GM21737 (cell line): ENCODE measurements around the gene TSPAN5.

Experiments
- ATAC-seq: cut with Tn5 transposase; IDR thresholded peaks from one replicate; pipeline ENCODE4 v1.9.1; 2021; ENCODE audit warnings: mild to moderate bottlenecking, moderate library complexity; ENCODE audit not compliant: unreplicated experiment

Gene TSPAN5

DNA sequence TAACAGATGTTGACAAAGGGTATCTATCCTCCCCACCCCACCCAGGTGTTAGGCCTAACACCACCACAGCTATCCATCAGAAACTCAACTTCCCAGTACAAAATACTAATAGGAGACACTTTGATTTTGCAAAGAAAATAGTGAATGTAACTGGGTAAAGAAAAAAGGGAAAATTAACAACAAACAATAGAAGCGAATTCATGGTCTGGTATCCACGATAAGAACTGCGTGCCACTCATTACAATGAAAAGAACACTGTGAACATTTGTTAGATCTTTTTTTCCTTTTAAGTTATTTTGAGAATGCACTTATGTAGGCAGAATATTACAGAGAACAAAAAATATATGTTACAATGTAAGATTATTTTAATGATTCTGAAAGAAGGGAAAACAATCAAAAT lies 12.0 kb downstream of the TSPAN5 start:
- ATAC-seq = no peak

DNA sequence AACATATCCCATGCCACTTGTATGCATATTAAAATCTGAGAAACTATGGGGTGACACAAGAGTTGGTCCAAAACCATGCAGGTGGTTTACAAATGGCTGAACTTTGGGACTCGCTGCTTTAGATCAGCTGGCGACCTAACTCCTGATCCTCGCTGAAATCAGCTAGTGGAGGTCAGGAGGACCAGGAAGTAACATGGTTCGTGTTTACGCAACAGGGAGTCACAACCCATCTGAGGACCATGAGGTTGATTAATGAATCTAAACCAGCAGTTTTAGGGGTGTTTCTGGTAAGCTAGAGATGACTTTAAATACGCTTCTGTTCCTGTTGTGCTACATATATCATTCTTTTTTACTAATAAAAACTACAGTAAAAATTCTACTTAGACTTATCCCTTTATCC lies 12.9 kb downstream of the TSPAN5 start:
- no peak for ATAC-seq

DNA sequence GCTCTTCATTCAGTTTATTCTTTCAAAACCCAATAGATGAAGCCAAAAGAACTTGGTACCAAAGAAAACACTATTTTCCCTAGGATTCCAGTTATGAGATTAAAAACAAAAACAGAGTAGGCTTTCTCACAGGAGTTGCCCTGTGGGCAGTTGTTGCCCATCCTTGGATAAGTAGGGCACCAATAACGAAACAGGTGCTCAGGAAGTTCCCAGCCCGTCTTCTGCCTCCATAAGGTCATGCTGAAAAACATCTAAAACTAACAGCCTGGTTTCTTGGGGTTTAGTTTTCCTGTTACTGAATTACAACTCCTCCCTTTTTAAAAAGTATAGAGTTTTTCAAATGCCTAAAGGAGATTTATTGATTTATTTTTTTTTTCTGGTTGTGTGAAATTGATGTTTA lies 14.7 kb downstream of the TSPAN5 start:
- ATAC-seq = no peak

DNA sequence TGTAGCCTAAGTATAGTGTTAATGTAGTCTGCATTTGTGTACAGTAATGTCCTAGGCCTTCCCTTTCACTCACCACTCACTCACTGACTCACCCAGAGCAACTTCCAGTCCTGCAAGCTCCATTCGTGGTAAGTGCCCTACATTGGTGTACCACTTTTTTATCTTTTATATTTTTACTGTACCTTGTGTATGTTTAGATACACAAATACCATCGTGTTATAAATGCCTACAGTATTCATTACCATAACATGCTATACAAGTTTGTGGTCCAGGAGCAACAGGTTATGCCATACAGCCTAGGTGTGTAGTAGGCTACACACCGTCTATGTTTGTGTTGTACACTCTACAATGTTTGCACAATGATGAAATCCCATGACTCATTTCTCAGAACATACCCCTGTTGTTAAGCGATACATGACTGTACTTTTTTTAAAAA lies 15.4 kb downstream of the TSPAN5 start:
- ATAC-seq = no peak

DNA sequence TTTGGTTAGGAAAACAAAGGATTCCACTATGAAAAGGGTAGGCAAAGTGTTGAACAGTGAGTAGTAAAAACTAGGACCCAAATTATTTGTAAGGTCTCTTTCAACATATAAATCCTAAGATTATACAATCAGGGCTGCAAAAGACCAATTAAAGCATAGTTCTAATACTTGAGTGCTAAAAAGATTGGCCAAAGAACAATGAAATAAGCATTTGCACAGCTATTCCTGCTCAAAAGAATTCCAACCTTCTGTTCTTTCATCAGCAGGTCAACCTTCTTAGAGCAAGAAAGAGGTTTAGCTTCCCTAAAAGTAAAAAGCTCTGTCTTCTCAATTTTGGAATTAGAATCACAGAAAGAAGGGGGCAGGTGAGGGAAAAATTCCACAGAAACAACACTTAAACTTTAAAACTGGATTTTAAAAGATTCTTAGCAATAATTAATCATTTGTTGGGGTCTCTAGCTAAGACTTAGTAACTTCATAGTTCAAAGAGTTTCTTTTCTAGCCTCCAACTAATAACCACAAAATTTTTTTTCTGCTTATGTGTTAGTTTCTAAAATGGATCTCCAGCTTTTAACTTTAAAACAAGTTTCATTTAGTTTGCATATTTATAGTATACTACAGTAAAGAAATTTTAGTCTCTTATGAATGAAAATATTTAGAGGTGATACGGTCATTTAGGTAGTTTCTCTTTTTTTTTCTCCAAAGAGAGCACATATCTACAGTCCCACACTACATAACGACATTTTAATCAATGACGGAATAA lies 16.3 kb downstream of the TSPAN5 start:
- no peak for ATAC-seq

DNA sequence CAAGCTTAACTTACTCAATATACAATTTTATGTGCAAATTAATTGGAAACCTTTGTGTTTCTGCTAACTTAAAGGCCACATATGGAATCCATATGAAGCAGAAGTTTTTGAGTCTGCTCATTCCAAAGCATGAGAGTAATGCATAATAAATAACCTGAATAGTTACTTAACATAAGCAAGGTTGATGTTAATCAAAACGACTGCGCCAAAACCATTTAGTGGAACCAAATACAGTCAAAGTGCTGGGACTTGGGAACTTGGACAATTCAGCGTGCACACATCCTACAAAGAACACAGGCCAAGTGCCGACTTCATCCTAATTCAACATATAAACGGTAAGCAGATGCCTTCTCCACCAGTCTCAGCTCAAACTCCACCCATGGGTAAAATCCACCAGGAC lies 17.0 kb downstream of the TSPAN5 start:
- no peak for ATAC-seq

DNA sequence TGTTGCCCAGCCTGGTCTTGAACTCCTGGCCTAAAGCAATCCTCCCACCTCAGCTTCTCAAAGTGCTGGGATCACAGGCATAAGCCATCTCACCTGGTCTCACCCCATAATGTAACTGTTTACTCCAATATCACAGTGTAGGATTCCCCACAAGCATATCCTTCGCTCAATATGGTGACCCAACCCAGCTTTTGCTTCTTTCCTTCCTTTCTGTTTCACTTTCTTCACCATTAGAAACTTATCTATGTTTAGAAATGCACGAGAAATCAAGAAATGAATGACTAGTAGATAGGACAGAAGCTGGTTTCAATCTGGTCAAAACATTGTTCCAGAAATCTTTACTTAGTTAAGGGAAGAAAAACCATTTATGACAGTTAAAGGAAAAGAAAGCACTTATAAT lies 18.9 kb downstream of the TSPAN5 start:
- ATAC-seq = peak; percentile 64

DNA sequence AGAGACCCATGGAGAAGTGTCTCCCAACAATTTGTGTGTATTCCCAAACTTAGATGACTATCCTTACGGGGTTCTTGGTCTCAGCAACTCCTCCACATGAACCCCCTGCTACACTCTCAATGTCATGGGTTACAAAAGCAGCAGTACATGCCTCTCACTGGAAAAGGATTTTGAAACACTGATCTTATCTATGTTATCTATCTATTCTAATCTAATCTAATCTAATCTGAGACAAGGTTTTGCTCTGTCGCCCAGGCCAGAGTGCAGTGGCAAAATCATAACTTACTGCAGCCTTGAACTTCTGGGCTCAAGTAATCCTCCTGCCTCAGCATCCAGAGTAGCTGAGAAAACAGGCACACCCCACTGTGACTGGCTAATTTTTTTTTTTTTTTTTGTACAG lies 19.3 kb downstream of the TSPAN5 start:
- ATAC-seq = no peak

DNA sequence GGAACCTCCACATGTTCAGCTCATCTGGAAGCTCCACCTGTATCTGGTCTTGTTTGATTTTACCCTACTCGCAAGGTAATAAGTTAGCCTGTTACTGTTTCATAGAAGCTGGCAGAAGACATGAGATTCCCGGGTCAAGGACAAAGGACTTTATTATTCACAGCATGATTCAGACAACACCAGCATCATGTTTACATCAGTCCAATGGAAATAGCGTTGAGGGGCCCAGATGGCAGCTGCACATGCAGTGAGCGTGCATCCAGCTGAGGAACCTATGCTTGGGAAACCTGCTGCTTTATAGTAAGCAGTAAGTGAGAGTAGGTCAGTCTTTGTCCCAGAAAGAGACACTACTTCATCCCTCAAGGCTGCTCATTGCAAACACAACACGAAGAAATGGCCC lies 19.8 kb downstream of the TSPAN5 start:
- no peak for ATAC-seq

DNA sequence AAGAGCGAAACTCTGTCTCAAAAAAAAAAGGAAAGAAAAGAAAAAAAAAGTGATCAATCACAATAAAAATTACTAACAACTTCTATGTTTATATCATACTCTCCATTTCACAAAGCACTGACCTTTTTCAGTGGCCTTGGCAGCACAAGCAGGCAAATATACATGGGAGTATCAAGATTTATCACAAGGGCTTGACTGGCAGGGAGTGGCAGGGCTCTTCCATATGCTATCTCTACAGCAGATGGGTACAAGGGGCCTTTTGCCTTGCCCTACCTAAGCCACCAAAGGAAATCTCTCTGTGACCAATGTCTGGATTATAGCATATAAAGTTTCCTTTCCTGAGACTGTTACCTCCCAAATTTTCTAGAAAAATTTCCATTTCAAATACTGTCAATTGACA lies 24.4 kb downstream of the TSPAN5 start:
- ATAC-seq = no peak

DNA sequence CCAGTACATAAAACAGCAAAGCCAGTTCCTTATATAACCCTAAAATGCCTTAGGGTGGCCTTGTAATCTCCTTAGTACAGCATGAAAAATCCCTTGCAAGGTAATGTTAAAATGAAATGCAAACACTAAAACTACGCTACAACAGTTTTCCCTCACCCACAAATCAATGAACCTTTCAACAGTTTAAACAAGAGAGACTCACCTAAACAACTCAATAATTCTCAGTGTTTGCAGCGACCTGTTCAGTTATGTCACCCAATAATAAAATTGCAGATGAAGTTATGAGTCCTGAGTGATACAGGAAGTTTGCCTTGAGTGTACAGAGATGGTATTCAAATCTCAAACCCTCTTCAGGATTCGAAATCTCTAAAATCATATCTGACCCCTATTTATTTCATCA lies 25.3 kb downstream of the TSPAN5 start:
- no peak for ATAC-seq

DNA sequence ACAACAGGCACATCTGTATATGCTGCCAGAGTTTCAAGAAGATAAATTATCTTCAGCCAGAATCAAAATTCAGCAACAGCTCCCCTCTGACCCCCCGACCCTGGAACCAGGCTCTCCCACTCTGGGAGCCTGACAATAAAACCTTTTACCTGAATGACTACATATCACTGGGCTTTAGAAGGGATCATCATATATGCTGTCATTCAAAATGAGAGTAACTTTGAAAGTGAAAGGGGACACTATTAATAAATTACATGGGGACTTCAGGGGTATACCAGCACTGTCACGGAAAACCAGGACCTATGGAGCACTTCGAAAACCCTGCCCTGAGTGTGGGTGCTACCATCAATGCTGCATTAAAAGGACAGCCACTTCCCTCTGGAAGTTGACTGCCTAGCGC lies 26.2 kb downstream of the TSPAN5 start:
- no peak for ATAC-seq

DNA sequence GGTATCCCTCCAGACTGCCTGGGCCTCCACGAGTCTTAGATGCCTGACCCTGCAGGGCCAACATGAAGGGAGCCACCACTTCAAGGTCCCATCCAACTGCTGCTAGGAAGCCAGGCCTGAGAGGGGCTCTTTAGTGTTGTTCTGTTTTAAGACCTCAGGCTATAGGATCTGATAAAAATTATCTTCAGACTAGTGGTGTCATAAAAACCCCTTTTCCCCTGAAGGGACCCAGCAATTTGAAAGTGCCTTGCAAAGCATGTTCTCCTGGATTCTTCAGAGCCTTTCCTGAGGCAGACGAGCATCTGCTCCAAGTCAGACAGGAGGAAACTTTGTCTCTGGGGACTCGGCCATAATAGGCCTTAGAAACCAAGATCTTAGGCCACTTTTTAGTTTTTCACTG lies 26.9 kb downstream of the TSPAN5 start:
- ATAC-seq = no peak

DNA sequence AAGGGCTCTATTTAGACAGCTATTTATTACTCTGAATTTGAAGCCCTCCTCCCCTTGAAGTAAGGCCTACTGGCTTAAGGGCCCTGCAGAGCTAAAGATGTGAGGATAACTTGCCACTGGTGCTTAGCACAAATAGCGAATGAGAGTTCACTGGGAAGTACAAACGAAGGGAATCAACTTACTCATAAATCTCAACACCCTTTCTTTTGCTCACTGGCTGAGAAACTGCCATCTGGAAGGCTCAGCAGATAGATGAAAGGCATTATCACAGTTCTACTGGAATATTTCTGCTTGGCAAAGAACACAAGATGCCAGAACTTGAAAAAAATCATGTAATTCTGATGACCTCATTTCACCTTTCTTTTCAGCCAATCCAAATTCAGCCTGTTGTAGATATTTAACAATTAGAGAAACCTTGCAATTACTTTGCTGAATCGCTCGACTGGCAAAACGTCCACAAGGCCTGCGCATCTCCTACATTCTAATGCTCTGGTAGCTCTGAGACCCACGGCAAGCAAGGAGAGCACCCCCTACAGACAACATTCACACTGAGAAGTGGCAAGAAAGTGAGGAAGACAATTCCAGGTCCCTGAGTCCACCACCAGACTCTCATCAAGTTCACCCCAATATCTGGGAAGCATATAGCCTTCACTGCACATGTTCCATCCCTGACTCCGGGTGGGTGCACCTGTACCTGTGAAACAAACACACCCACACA lies 27.5 kb downstream of the TSPAN5 start:
- no peak for ATAC-seq

DNA sequence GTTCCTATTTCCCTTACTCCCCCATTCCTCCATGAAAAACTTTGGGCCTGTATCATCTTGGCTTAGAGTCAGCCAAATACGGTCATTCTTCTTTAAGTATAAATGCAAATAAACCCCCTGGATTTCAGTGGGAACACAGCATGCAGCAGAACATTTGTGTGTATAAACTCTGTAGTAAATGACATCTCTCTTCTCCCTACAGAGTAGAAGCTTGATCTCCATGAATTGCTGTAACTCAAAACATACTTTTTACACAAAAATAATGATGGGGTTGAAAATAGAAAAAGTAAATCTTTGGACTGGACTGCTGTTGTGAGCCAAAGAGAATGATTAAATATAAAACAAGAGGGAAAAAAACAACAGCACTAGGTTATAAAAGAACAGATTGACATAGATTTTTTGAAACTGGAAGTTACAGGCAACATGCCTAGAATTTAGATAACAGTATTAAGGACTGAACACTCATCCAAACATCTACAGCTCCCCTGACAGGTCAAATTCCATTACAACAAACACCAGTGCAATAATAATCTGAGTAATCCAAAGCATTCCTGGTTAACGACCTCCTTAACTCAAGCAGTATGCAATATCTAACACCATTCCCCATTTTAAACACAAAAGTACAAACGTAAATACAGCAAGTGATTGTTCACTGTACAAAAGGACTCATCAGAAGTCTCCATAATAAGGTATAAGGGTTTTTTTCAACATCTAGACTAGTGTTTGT lies 30.7 kb downstream of the TSPAN5 start:
- ATAC-seq = no peak

DNA sequence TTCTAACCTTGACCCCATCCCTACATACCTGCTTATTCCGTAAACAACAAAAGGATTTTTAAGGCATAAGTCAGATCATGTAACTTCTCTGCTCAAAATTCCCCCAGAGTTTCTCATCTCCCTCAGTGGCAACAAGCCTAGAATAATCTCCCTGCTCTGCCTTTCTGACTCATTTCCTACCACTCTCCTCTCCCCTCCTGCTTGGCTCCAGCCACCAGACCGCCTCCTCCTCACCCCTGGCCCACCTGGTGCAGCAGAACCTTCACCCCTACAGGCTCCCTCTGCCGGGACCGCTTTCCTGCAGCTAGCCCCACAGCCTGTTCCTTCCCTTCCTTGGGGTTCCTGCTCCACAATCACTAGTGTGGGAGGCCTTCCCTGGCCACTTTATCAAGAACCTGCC lies 32.1 kb downstream of the TSPAN5 start:
- no peak for ATAC-seq

DNA sequence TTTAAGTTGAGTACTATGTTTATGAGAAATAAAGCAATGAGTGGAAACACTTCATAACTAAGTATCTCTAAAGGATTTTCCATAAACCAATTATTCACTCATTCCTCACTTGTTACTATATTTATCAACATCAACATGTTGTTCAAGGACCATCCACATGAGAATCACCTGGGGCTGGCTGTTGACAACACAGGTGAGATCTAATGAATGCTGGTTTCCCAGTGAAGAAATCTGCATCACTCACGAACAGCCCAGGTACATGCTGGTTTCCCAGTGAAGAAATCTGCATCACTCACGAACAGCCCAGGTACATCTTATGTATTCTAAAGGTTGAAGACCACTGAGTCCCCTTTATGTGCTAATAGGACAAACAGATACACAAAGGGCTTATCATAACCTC lies 32.5 kb downstream of the TSPAN5 start:
- no peak for ATAC-seq

DNA sequence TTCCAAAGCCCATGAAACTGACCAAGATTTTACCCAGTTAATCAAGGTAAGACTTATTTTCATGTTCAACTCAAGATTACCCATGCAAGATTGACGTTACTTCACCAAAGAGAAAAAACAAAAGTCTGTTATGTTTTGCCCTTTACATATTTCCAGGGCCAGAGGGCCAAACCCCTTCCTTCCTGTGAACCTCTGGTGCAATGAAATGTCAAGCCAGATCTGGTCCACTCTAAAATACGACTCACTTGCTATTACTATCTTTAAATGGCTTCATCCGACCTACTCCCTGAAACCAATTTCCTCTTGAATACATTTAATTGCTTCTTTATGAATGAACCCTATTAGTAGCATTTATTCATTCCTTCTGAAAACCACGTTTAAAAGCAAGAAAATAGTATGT lies 33.0 kb downstream of the TSPAN5 start:
- ATAC-seq = no peak

DNA sequence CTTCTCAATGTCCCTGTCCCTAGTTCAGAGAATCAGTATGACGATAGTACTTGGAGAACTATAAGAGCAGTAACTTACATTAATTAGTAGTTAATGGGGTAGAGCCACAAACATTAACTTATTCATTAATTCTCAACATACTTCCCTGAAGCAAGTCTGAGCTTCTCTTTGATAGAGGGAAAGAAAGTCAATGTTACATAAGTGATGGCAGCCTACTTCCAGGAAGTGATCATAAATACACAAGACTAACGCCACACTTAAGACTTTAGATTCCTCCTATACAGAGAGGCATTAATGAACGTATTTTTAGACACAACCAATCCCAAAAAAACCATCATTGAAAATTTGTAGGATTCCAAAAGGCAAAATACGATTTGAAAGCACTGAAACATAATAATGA lies 33.8 kb downstream of the TSPAN5 start:
- no peak for ATAC-seq

DNA sequence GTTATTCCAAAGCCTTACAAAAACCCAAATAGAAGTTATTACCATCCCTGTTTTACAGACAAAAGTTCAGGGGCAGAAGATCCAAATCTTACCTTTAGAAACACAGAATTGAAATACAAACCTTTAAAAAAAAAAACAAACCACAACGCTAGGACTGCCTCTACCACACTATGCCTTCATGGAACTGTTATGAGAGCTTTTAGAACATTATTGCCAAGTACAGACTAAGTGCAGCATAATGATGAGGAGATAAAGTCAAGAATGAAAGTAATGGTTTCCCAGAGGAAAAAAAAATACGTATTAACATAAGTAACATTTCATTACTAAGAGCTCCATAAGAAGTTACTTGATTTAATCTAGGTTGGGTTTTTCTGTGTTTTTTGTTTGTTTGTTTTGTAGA lies 34.3 kb downstream of the TSPAN5 start:
- no peak for ATAC-seq

DNA sequence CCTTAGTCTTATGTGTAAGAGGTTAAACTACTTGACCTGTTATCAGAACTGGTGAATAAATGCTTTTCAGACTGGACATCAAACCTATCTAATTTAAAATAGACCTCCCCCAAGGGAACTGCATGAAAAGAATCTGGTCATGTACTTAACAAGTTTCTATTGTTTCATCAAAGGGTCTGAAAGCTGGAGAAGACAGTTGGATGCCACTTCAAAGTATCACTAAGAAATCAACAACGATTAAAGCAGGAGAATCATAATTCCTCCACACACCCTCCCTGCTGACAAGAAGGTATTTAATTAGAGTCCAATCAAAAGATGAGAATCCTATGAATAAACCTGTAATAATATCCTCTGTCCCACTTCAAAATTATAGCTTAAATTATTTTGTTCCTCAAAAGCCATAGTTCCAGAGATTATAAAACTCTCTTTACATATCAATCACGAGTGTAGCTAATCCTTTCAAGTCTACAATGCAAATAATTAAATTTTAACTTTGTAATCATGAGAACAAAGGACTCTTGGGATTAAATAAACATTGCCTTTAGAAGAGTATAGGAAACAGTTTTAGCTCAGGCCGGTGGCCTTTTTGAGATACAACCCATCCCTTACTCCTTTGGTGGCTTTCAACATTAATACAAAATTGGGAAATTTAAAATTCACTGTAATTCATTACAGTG lies 35.1 kb downstream of the TSPAN5 start:
- no peak for ATAC-seq
